ENCODE measurements around the gene HMGXB3. TPM values are rescaled to one million over a fixed set of nuclear protein-coding genes. Genes with fewer than 3 reads are reported as not detected.

The HMGXB3 gene
- total RNA-seq, 4 donors from 2014 or later: 31.6 to 63.8 (median 37.9) TPM

GRCh38 chr5:150034662-150035061 is 34.1 kb downstream of the HMGXB3 start:
- no peak for TF ChIP-seq CTCF (IDR thresholded peaks at IDR 0.05)
- ATAC-seq (ENCODE audit: low FRiP score) (no peak), DNase-seq (ENCODE audit: low spot score) (no peak)

DNA sequence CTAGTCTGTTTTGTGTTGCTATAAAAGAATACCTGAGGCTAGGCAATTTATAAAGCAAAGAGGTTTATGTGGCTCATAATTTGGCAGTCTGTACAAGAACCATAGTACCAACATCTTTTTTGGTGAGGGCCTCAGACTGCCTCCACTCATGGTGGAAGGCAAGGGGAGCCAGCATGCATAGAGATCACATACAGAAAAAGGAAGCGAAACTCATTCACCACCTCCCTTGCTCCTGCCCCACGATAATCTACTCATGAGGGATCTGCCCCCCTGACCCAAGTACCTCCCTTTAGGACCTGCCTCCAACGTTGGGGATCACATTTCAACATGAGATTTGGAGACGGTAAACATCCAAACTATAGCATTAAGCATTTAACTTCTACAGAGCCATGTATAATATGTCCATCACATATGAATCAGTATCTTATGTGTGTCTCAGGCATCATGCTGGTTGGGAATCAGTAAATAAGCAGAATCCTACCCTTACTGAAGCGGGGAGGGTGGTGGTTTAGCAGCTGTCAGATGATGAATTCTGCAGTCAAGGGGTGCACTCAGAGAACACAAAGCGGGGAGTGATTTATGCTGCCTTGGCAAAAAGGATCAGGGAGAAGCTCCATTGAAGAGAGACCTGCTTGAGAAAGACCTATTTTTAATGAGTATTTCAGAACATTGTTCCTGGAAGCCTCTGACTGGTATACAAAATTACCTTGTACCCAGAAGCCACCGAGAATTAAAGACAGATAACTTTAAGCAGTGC is 34.8 kb downstream of the HMGXB3 start:
- TF ChIP-seq CTCF (IDR thresholded peaks at IDR 0.05): no peak
- no peak for ATAC-seq (ENCODE audit: low FRiP score)
- DNase-seq (ENCODE audit: low spot score): no peak

- no peak for DNase-seq (ENCODE audit: low spot score)
Measured at GRCh38 chr5:150036513-150036912, 36.0 kb downstream of the HMGXB3 start.

GRCh38 chr5:150038547-150038946 is 38.0 kb downstream of the HMGXB3 start:
- no peak for TF ChIP-seq CTCF (IDR thresholded peaks at IDR 0.05)
- no peak for ATAC-seq (ENCODE audit: low FRiP score)
- no peak for DNase-seq (ENCODE audit: low spot score)

More at GRCh38 chr5:150036513-150036912, 36.0 kb downstream of the HMGXB3 start:
- TF ChIP-seq CTCF (IDR thresholded peaks at IDR 0.05): no peak
- ATAC-seq (ENCODE audit: low FRiP score): peak; percentile 95

DNA sequence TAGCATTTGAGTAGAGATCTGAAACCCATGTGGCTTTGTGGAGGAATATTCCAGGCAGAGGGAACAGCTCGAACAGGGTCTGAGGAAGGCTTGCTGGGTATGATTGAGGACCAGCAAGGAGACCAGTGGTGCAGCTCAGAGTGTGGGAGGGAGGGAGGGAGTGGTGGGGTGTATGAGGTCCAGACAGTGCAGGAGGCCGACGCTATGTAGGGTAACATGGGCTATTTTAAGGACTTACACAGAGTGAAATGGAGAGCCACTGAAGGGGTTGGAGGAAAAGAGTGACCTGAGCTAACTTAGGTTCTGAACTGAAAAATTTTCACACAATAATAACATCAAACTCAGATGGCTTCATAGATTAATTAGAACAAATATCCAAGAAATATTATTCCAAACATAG is 41.9 kb downstream of the HMGXB3 start:
- TF ChIP-seq CTCF (IDR thresholded peaks at IDR 0.05): no peak
- DNase-seq (ENCODE audit: low spot score) (no peak), ATAC-seq (ENCODE audit: low FRiP score) (no peak)

- no peak for DNase-seq (ENCODE audit: low spot score)
- ATAC-seq (ENCODE audit: low FRiP score): peak; percentile 14
- no peak for TF ChIP-seq CTCF (IDR thresholded peaks at IDR 0.05)
Measured at GRCh38 chr5:150043657-150044328, 43.3 kb downstream of the HMGXB3 start.

GRCh38 chr5:150044329-150044681 is 43.8 kb downstream of the HMGXB3 start:
- DNase-seq (ENCODE audit: low spot score): no peak
- ATAC-seq (ENCODE audit: low FRiP score): peak; percentile 47
- TF ChIP-seq CTCF (IDR thresholded peaks at IDR 0.05): no peak

Data from omental fat pad (tissue), 4 donors.